HUES48 (cell line): ENCODE data around the gene GOLGA5.

Source experiments
- H3K27ac ChIP-seq: one replicate; pipeline ENCODE4 v1.7.0; 2013; ENCODE audit warnings: low read depth, low read length, inconsistent platforms
- H3K27me3 ChIP-seq: 2 replicates; pipeline ENCODE4 v1.6.1; 2013; ENCODE audit warnings: mild to moderate bottlenecking, low read length; ENCODE audit not compliant: control insufficient read depth, insufficient read depth
- H3K36me3 ChIP-seq: 2 replicates; pipeline ENCODE4 v1.6.1; 2013; ENCODE audit warnings: low read length; ENCODE audit not compliant: control insufficient read depth, insufficient read depth
- H3K4me1 ChIP-seq: 2 replicates; pipeline ENCODE4 v1.6.1; 2013; ENCODE audit warnings: mild to moderate bottlenecking, low read length; ENCODE audit not compliant: control insufficient read depth, insufficient read depth
- H3K4me3 ChIP-seq: 2 replicates; pipeline ENCODE4 v1.5.1; 2013; ENCODE audit warnings: mild to moderate bottlenecking, low read depth, low read length
- H3K9ac ChIP-seq: 2 replicates; pipeline ENCODE4 v1.6.1; 2013; ENCODE audit warnings: mild to moderate bottlenecking, low read depth, low read length, moderate library complexity
- H3K9me3 ChIP-seq: 2 replicates; pipeline ENCODE4 v1.6.1; 2013; ENCODE audit warnings: low read length; ENCODE audit not compliant: control insufficient read depth, insufficient read depth

GOLGA5 gene

GRCh38 chr14:92861856-92862745, 68.0 kb downstream of the GOLGA5 start:
- Histone ChIP-seq H3K27ac (no peak overlapping the region), H3K9ac (no peak overlapping the region), H3K36me3 (no peaks in the 10 kb centered on the region), H3K4me1 (no peaks in the 10 kb centered on the region), H3K27me3 (no peaks in the 10 kb centered on the region), H3K9me3 (no peaks in the 10 kb centered on the region), H3K4me3 (no peak overlapping the region)

- H3K27me3 ChIP-seq, result no peaks in the 10 kb centered on the region
- no peaks in the 10 kb centered on the region for H3K36me3 ChIP-seq
- H3K4me1 ChIP-seq, result no peaks in the 10 kb centered on the region
- no peak overlapping the region for H3K9ac ChIP-seq
- H3K4me3 ChIP-seq, result no peak overlapping the region
- H3K27ac ChIP-seq, result no peak overlapping the region
- no peaks in the 10 kb centered on the region for H3K9me3 ChIP-seq
These were observed 69.4 kb downstream of the GOLGA5 start for GRCh38 chr14:92863286-92864080.

GRCh38 chr14:92865674-92866073, 71.6 kb downstream of the GOLGA5 start:
- no peak overlapping the region for H3K9ac ChIP-seq

GRCh38 chr14:92866181-92866752, 72.2 kb downstream of the GOLGA5 start:
- Histone ChIP-seq H3K27ac (no peak overlapping the region), H3K4me3 (no peak overlapping the region), H3K4me1 (no peaks in the 10 kb centered on the region), H3K9ac (no peak overlapping the region), H3K27me3 (no peaks in the 10 kb centered on the region), H3K9me3 (no peaks in the 10 kb centered on the region), H3K36me3 (no peaks in the 10 kb centered on the region)

More at GRCh38 chr14:92865674-92866073, 71.6 kb downstream of the GOLGA5 start:
- Histone ChIP-seq H3K9me3 (no peaks in the 10 kb centered on the region), H3K4me1 (no peaks in the 10 kb centered on the region), H3K27ac (no peak overlapping the region), H3K4me3 (no peak overlapping the region), H3K36me3 (no peaks in the 10 kb centered on the region), H3K27me3 (no peaks in the 10 kb centered on the region)

- Histone ChIP-seq H3K36me3 (no peaks in the 10 kb centered on the region), H3K4me3 (no peak overlapping the region), H3K27me3 (no peaks in the 10 kb centered on the region), H3K9me3 (no peaks in the 10 kb centered on the region), H3K4me1 (no peaks in the 10 kb centered on the region), H3K9ac (no peak overlapping the region), H3K27ac (no peak overlapping the region)
These were observed 73.1 kb downstream of the GOLGA5 start for GRCh38 chr14:92866901-92867865.

GRCh38 chr14:92874962-92875661, 81.0 kb downstream of the GOLGA5 start:
- Histone ChIP-seq H3K27me3 (no peaks in the 10 kb centered on the region), H3K4me3 (no peak overlapping the region), H3K27ac (no peak overlapping the region), H3K9ac (no peak overlapping the region), H3K36me3 (no peaks in the 10 kb centered on the region), H3K9me3 (no peaks in the 10 kb centered on the region), H3K4me1 (peaks cover 14% of the 10 kb centered on the region; the same call in 1 of the 2 replicates)

- H3K27ac ChIP-seq, result peak overlapping the region; percentile 32
- no peaks in the 10 kb centered on the region for H3K9me3 ChIP-seq
- no peak overlapping the region for H3K4me3 ChIP-seq
- H3K9ac ChIP-seq, result no peak overlapping the region
- no peaks in the 10 kb centered on the region for H3K36me3 ChIP-seq
- H3K4me1 ChIP-seq, result peaks cover 17% of the 10 kb centered on the region; the same call in 1 of the 2 replicates
- no peaks in the 10 kb centered on the region for H3K27me3 ChIP-seq
These were observed 83.8 kb downstream of the GOLGA5 start for GRCh38 chr14:92877757-92878431.

GRCh38 chr14:92880351-92880750, 86.2 kb downstream of the GOLGA5 start:
- Histone ChIP-seq H3K9ac (no peak overlapping the region), H3K4me3 (no peak overlapping the region), H3K4me1 (peaks cover 17% of the 10 kb centered on the region; the same call in 1 of the 2 replicates), H3K9me3 (no peaks in the 10 kb centered on the region), H3K27ac (no peak overlapping the region), H3K27me3 (no peaks in the 10 kb centered on the region), H3K36me3 (no peaks in the 10 kb centered on the region)

- H3K4me3 ChIP-seq, result peak overlapping the region; percentile 21; the same call in 1 of the 2 replicates
- H3K27me3 ChIP-seq, result no peaks in the 10 kb centered on the region
- H3K36me3 ChIP-seq, result no peaks in the 10 kb centered on the region
- H3K9ac ChIP-seq, result no peak overlapping the region
- H3K9me3 ChIP-seq, result no peaks in the 10 kb centered on the region
- no peak overlapping the region for H3K27ac ChIP-seq
- peaks cover 17% of the 10 kb centered on the region; the same call in 1 of the 2 replicates for H3K4me1 ChIP-seq
These were observed 86.7 kb downstream of the GOLGA5 start for GRCh38 chr14:92880851-92881250.
